IgD-negative memory B cell (primary cell): Measurements from ENCODE around the gene ZNF8. TPM values are rescaled to one million over a fixed set of nuclear protein-coding genes. Genes with fewer than 3 reads are reported as not detected.
"Not testable (repeated sequence)": the region's sequence is repeated elsewhere in the genome, so short reads cannot be mapped to it uniquely, and the experiment has no call there.

ENCODE experiments used
- H3K27ac Mint-ChIP-seq, 3 donors: one replicate each; pipeline ENCODE4 v1.8.0; 2020 to 2022; ENCODE audit warnings: mild to moderate bottlenecking in 3 of 3, mixed read lengths in 3 of 3, moderate library complexity in 1 of 3
- H3K27me3 Mint-ChIP-seq: one replicate; pipeline ENCODE4 v1.8.0; 2021; ENCODE audit warnings: mixed read lengths
- H3K36me3 Mint-ChIP-seq: one replicate; pipeline ENCODE4 v1.8.0; 2020; ENCODE audit warnings: mild to moderate bottlenecking, mixed read lengths
- H3K4me1 Mint-ChIP-seq, 3 donors: one replicate each; pipeline ENCODE4 v1.8.0; 2020 to 2022; ENCODE audit warnings: mixed read lengths in 3 of 3, mild to moderate bottlenecking in 1 of 3
- H3K4me3 Mint-ChIP-seq, 4 donors: one replicate each; pipeline ENCODE4 v1.8.0; 2020 to 2022; ENCODE audit warnings: mild to moderate bottlenecking in 4 of 4, mixed read lengths in 4 of 4, moderate library complexity in 3 of 4
- H3K9me3 Mint-ChIP-seq, 3 donors: one replicate each; pipeline ENCODE4 v1.8.0; 2020 to 2021; ENCODE audit warnings: mixed read lengths in 3 of 3, mild to moderate bottlenecking in 1 of 3
- polyA plus RNA-seq: library from polyadenylated mRNA; unstranded; fragments of 300-500 nt; fragmentation: Illumina TruSeq; gene quantifications from one replicate; pipeline ENCODE4 v1.2.3, GENCODE V29; 2021

Gene ZNF8
- polyA plus RNA-seq: 0.98 TPM

GRCh38 chr19:58278541-58279041 lies at the start of gene ZNF8:
TSS of gene ZNF8 (plus strand) at chr19:58278955. CDS start at chr19:58279082, 127 bp downstream.
- Mint-ChIP-seq H3K27ac (peak within 1 kb of the TSS; percentile 79 to 97 (median 88)), H3K4me1 (peaks cover 7 to 27% (median 26%) of the 10 kb centered on the region in 3 donors), H3K9me3 (peaks cover 6 to 10% (median 8%) of the 10 kb centered on the region in 3 donors), H3K27me3 (no peaks in the 10 kb centered on the region), H3K36me3 (peaks cover 18% of the 10 kb centered on the region), H3K4me3 (peak within 1 kb of the TSS; percentile 89 to 98 (median 94))

- Mint-ChIP-seq H3K4me1 (peaks cover 5 to 25% (median 17%) of the 10 kb centered on the region in 3 donors), H3K36me3 (peaks cover 38% of the 10 kb centered on the region), H3K4me3 (peak overlapping the region; percentile 65 to 97 (median 94)), H3K9me3 (peaks cover 13 to 33% (median 18%) of the 10 kb centered on the region in 3 donors), H3K27me3 (no peaks in the 10 kb centered on the region), H3K27ac (peak overlapping the region in 1 of 3 donors; percentile 59)
Observed at GRCh38 chr19:58229255-58229639, 49.5 kb upstream of the ZNF8 start.

DNA sequence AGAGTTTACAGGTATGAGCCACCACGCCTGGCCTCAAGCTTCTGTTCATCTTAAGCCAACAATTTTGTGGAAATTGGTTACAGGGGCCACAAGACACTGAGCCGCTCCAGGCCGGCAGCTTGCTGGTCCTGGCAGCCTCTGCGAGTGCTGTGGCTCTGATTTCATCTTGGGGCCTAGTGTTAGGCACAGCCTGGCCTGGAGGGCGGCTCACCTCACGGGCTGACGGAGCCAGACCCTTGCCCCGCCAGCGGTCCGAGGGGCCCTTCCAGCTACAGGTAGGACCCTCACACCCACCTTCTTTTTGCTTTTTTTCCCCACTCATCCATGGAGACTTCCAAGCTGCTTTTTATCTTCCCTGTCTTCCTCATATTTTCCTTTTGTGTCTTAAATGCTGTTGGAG lies 41.4 kb upstream of the ZNF8 start:
- Mint-ChIP-seq H3K27me3 (no peaks in the 10 kb centered on the region), H3K36me3 (peaks cover 52% of the 10 kb centered on the region), H3K27ac (no peak overlapping the region), H3K4me1 (peaks cover 0 to 4% (median 0%) of the 10 kb centered on the region in 3 donors), H3K4me3 (no peak overlapping the region), H3K9me3 (peaks cover 11 to 32% (median 31%) of the 10 kb centered on the region in 3 donors)

GRCh38 chr19:58243351-58243750 lies 35.4 kb upstream of the ZNF8 start:
- Mint-ChIP-seq H3K4me3 (peak overlapping the region in 1 of 4 donors; percentile 9), H3K27me3 (no peaks in the 10 kb centered on the region), H3K9me3 (peaks cover 12 to 38% (median 27%) of the 10 kb centered on the region in 3 donors), H3K36me3 (peaks cover 57% of the 10 kb centered on the region), H3K4me1 (peaks cover 0 to 2% (median 0%) of the 10 kb centered on the region in 3 donors), H3K27ac (no peak overlapping the region)

DNA sequence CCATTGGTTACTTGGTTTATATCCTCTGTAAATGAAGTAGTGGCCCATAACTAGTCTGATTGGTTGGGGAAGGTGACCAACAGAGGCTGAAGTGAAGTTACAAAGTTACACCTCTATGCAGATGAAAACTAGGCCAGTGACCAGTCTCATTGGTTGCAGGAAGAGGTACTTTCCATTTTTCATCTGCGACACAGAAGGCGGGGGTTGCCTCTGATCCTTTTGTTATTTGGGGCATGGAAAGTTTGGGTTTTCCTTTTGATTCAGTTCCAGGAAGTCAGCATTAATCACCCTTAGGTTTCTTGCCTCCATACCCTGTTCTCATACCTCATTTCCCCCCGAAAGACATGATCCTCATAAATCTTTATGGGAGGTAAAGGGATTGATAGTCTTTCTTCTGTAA lies 29.9 kb upstream of the ZNF8 start:
- no peaks in the 10 kb centered on the region for H3K27me3 Mint-ChIP-seq
- H3K4me3 Mint-ChIP-seq: no peak overlapping the region
- H3K27ac Mint-ChIP-seq: no peak overlapping the region
- peaks cover 67% of the 10 kb centered on the region for H3K36me3 Mint-ChIP-seq
- peaks cover 13 to 36% (median 26%) of the 10 kb centered on the region in 3 donors for H3K9me3 Mint-ChIP-seq
- peaks cover 0 to 2% (median 0%) of the 10 kb centered on the region in 3 donors for H3K4me1 Mint-ChIP-seq

GRCh38 chr19:58252102-58252685 lies 26.6 kb upstream of the ZNF8 start:
- Mint-ChIP-seq H3K36me3 (peaks cover 62% of the 10 kb centered on the region), H3K4me1 (peaks cover 0 to 2% (median 0%) of the 10 kb centered on the region in 3 donors), H3K27ac (peak overlapping the region in 1 of 3 donors; percentile 24)

DNA sequence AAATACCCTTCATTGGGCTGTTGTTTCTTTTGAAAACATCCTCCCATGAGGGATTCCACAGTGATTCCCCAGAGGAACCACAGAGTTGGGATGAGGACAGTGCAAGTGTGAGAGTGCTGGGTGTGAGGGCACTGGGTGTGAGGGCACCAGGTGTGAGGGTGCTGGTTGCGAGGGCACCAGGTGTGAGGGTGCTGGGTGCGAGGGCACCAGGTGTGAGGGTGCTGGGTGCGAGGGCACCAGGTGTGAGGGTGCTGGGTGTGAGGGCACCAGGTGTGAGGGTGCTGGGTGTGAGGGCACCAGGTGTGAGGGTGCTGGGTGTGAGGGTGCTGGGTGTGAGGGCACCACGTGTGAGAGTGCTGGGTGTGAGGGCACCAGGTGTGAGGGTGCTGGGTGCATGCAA lies 20.5 kb upstream of the ZNF8 start:
- H3K36me3 Mint-ChIP-seq: peaks cover 42% of the 10 kb centered on the region
- H3K27me3 Mint-ChIP-seq, H3K4me1 Mint-ChIP-seq, H3K27ac Mint-ChIP-seq, H3K4me3 Mint-ChIP-seq: not testable (repeated sequence)
- H3K9me3 Mint-ChIP-seq: peaks cover 15 to 46% (median 29%) of the 10 kb centered on the region in 3 donors

More at GRCh38 chr19:58252102-58252685, 26.6 kb upstream of the ZNF8 start:
- Mint-ChIP-seq H3K4me3 (peak overlapping the region in 1 of 4 donors; percentile 0), H3K9me3 (peaks cover 14 to 41% (median 36%) of the 10 kb centered on the region in 3 donors), H3K27me3 (no peaks in the 10 kb centered on the region)

DNA sequence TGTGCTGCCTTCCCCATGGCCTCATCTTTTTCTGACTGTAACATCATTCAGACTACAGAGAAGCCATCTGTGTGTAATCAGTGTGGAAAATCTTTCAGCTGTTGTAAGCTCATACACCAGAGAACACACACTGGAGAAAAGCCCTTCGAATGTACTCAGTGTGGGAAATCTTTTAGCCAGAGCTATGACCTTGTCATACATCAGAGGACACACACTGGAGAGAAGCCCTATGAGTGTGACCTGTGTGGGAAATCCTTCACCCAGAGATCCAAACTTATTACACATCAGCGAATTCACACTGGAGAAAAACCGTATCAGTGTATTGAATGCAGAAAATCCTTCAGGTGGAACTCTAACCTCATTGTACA lies 17.2 kb upstream of the ZNF8 start:
- Mint-ChIP-seq H3K4me3 (no peak overlapping the region), H3K27me3 (no peaks in the 10 kb centered on the region), H3K4me1 (no peaks in the 10 kb centered on the region), H3K27ac (no peak overlapping the region), H3K36me3 (peaks cover 23% of the 10 kb centered on the region), H3K9me3 (peaks cover 11 to 34% (median 15%) of the 10 kb centered on the region in 3 donors)

DNA sequence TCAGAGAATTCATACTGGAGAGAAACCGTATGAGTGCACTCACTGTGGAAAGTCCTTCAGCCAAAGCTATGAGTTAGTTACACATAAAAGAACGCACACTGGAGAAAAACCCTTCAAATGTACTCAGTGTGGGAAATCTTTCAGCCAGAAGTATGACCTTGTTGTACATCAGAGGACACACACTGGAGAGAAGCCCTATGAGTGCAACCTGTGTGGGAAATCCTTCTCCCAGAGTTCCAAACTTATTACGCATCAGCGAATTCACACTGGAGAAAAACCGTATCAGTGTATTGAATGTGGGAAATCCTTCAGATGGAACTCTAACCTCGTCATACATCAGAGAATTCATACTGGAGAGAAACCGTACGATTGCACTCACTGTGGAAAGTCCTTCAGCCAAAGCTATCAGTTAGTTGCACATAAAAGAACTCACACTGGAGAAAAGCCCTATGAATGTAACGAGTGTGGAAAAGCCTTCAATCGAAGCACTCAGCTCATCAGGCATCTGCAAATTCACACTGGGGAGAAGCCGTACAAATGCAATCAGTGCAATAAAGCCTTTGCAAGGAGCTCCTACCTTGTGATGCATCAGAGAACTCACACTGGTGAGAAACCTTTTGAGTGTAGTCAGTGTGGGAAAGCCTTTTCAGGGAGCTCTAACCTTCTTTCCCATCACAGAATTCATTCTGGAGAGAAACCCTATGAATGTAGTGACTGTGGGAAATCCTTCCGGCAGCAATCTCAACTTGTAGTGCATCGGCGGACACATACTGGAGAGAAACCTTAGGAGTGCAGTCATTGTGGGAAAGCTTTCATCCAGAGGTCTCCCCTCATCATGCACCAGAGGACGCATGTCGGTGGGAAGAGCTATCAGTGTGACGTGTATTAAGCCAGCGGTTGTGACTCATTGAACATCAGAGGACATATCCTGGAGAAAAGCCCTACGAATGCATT lies 16.5 kb upstream of the ZNF8 start:
- Mint-ChIP-seq H3K27ac (no peak overlapping the region), H3K9me3 (peaks cover 11 to 33% (median 17%) of the 10 kb centered on the region in 3 donors), H3K4me3 (no peak overlapping the region), H3K4me1 (no peaks in the 10 kb centered on the region), H3K36me3 (peaks cover 22% of the 10 kb centered on the region), H3K27me3 (no peaks in the 10 kb centered on the region)

DNA sequence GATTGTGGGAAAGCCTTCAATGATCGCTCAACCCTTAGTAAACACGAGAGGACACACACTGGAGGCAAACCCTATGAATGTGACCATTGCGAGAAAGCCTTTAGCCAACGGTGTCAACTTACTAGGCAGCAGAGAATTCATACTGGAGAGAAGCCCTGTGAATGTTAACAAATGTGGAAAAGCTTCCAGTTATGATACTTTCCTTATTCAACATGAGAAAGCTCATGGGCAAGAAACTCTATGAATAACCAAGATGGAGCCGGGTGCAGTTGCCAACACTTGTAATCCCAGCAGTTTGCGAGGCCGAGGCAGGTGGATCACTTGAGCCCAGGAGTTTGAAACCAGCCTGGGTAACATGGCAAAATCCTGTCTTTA lies 15.8 kb upstream of the ZNF8 start:
- H3K4me3 Mint-ChIP-seq: peak overlapping the region in 1 of 4 donors; percentile 60
- H3K36me3 Mint-ChIP-seq: peaks cover 15% of the 10 kb centered on the region
- H3K27ac Mint-ChIP-seq: peak overlapping the region in 1 of 3 donors; percentile 47

DNA sequence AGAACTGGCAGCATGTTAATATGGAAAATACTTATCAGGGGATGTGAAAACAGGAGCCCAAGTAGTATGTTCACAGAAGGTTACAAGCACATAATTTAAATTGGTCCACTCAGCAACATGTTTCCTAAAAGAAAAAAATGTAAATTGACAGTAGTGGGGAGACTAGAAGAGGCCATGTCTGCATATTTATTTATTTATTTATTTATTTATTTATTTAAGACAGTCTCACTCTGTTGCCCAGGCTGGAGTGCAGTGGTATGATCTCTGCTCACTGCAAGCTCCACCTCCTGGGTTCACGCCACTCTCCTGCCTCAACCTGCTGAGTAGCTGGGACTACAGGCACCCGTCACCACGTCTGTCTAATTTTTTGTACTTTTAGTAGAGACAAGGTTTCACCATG lies 13.7 kb upstream of the ZNF8 start:
- no peak overlapping the region for H3K27ac Mint-ChIP-seq
- H3K4me1 Mint-ChIP-seq: peaks cover 0 to 1% (median 0%) of the 10 kb centered on the region in 3 donors
- no peak overlapping the region for H3K4me3 Mint-ChIP-seq
- H3K9me3 Mint-ChIP-seq: peaks cover 0 to 24% (median 9%) of the 10 kb centered on the region in 3 donors
- H3K27me3 Mint-ChIP-seq: no peaks in the 10 kb centered on the region
- H3K36me3 Mint-ChIP-seq: peaks cover 9% of the 10 kb centered on the region

More for the DNA sequence above, 15.8 kb upstream of the ZNF8 start:
- Mint-ChIP-seq H3K4me1 (no peaks in the 10 kb centered on the region), H3K27me3 (no peaks in the 10 kb centered on the region), H3K9me3 (peaks cover 6 to 28% (median 11%) of the 10 kb centered on the region in 3 donors)

GRCh38 chr19:58268344-58268743 lies 10.4 kb upstream of the ZNF8 start:
- no peak overlapping the region for H3K27ac Mint-ChIP-seq
- H3K36me3 Mint-ChIP-seq: peaks cover 14% of the 10 kb centered on the region
- no peaks in the 10 kb centered on the region for H3K27me3 Mint-ChIP-seq
- H3K9me3 Mint-ChIP-seq: peaks cover 2 to 21% (median 9%) of the 10 kb centered on the region in 3 donors
- peaks cover 0 to 1% (median 0%) of the 10 kb centered on the region in 3 donors for H3K4me1 Mint-ChIP-seq
- H3K4me3 Mint-ChIP-seq: no peak overlapping the region

DNA sequence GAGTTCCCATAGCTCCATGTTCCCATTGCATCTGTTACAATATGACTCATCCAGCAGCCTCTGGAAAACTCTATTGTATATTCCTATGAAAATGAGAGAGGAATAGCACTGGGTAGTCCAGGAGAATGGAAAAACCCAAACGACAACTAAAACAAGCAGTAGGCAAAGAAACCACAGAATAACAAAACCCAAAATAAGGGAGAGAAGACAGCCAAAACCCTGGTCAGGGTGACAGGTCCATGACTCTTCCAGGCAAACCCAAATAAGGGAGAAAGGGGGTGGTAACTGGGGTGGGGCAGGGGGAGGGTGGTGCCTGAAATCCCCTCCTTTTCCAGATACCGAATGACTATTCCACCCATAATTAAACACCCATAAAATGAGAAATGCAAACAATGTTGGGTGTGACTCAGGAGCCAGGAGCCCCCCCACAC lies 4.0 kb upstream of the ZNF8 start:
- H3K27ac Mint-ChIP-seq: no peak overlapping the region

DNA sequence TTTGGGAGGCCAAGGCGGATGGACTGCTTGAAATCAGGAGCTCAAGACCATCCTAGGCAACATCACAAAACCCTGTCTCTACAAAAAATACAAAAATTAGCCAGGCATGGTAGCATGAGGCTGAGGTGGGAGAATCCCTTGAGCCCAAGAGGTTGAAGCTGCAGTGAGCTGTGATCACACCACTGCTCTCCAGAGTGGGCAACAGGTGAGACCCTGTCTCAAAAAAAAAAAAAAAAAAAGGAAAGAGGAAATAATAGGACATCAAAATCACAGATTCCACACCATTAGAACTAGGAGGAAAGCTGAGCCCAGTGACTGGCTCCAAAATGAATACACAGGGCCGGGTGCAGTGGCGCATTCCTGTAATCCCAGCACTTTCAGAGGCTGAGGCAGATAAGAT lies 3.2 kb upstream of the ZNF8 start:
- Mint-ChIP-seq H3K36me3 (peaks cover 23% of the 10 kb centered on the region), H3K4me3 (peak overlapping the region in 1 of 4 donors; percentile 52), H3K4me1 (peaks cover 7 to 21% (median 18%) of the 10 kb centered on the region in 3 donors), H3K27me3 (no peaks in the 10 kb centered on the region), H3K9me3 (peaks cover 8 to 17% (median 8%) of the 10 kb centered on the region in 3 donors), H3K27ac (no peak overlapping the region)

More for the DNA sequence above, 4.0 kb upstream of the ZNF8 start:
- H3K4me3 Mint-ChIP-seq: peak overlapping the region in 2 of 4 donors; percentile 25 to 71
- no peaks in the 10 kb centered on the region for H3K27me3 Mint-ChIP-seq
- peaks cover 8 to 19% (median 8%) of the 10 kb centered on the region in 3 donors for H3K9me3 Mint-ChIP-seq
- peaks cover 27% of the 10 kb centered on the region for H3K36me3 Mint-ChIP-seq
- H3K4me1 Mint-ChIP-seq: peaks cover 7 to 13% (median 11%) of the 10 kb centered on the region in 3 donors

- Mint-ChIP-seq H3K27me3 (no peaks in the 10 kb centered on the region), H3K36me3 (peaks cover 14% of the 10 kb centered on the region), H3K4me1 (peaks cover 7 to 27% (median 25%) of the 10 kb centered on the region in 3 donors), H3K27ac (peak overlapping the region in 1 of 3 donors; percentile 70), H3K9me3 (peaks cover 6 to 10% (median 8%) of the 10 kb centered on the region in 3 donors), H3K4me3 (peak overlapping the region in 3 of 4 donors; percentile 58 to 74 (median 72))
Observed at GRCh38 chr19:58277197-58277596, 1.6 kb upstream of the ZNF8 start.
